OCI-LY3 (cell line): ENCODE measurements around the gene ALG1.
"Not testable (repeated sequence)": the region's sequence is repeated elsewhere in the genome, so short reads cannot be mapped to it uniquely, and the experiment has no call there.

ENCODE experiments used
- CTCF ChIP-seq: fragments of 200-600, 300-600 bp; sonication (generic); IDR thresholded peaks from 2 replicates; pipeline ENCODE4 v1.5.1; 2014; ENCODE audit warnings: antibody characterized with exemption, low read length, low read depth
- EZH2phosphoT487 ChIP-seq: fragments of 200-600 bp; shearing (Covaris generic); IDR thresholded peaks from 2 replicates; pipeline ENCODE4 v1.6.1; 2018; ENCODE audit warnings: antibody characterized with exemption, mixed run types, low read depth

DNA sequence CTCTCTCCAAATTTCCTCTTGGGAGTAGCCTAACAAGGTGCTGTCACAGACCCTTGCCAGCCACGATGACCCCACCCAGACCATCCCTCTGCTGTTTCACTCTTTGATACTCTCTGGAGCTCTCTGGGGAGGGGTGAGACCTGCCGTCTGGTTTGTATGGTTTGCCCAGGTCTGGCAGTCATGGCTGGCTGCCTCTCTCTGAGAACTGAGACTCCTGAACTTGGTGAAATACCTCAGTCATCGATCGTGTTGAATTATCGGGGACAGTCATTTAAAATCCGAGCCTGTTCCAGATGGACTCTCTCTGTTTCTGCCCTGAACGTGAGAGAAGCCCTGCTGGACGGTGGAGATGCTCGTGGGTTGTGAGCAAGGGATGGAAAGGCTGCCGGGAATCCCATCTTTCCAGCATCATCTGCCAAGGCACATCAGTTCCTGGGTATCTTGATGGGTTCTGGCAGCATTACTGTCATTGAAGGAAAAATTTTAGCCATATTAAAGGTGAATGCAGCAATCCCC lies 45.2 kb downstream of the ALG1 start:
- not testable (repeated sequence) for TF ChIP-seq CTCF, EZH2phosphoT487
